ENCODE data around the gene MAD1L1. TPM values are rescaled to one million over a fixed set of nuclear protein-coding genes. Genes with fewer than 3 reads are reported as not detected.

Gene MAD1L1
- total and polyA plus RNA-seq, 2 donors (not counting 3 experiments of a cell fraction or from before 2014, with no cell fraction given), result 34.1 to 42.3 TPM

- H3K36me3 ChIP-seq (ENCODE audit: control insufficient read depth in 2 of 2, extremely low read depth in 1 of 2, insufficient read depth in 2 of 2, low read length in 2 of 2), result no peaks in the 10 kb centered on the region
- H3K9ac ChIP-seq (replicated peaks; ENCODE audit: extremely low read depth, insufficient read depth, low read length), result no peak overlapping the region
- TF ChIP-seq MYC (IDR thresholded peaks at IDR 0.05; ENCODE audit: low read depth, low read length) (no peak), MAX (IDR thresholded peaks at IDR 0.05; ENCODE audit: insufficient read depth, insufficient read length) (no peak), GATA2 (IDR thresholded peaks at IDR 0.05; ENCODE audit: insufficient read depth, insufficient read length, low read depth, low read length) (no peak), EZH2 (IDR thresholded peaks at IDR 0.05; ENCODE audit: borderline replicate concordance, low read depth, low read length, severe bottlenecking) (no peak), POLR2AphosphoS5 (IDR thresholded peaks at IDR 0.05; ENCODE audit: insufficient read depth, low read depth, low read length) (no peak), POLR2A (IDR thresholded peaks at IDR 0.05; ENCODE audit: low read depth, low read length) (no peak), FOS (IDR thresholded peaks at IDR 0.05; ENCODE audit: borderline replicate concordance, insufficient read depth, low read length) (no peak), CTCF (IDR thresholded peaks at IDR 0.05; ENCODE audit: extremely low read depth in 1 of 2, insufficient read depth in 1 of 2, low read depth in 1 of 2, low read length in 2 of 2) (no peak)
- no peak for FAIRE-seq
- no peak overlapping the region for H3K27ac ChIP-seq (ENCODE audit: insufficient read depth, low read depth, low read length)
- no peak for DNase-seq (ENCODE audit: low read depth, low spot score)
- no TSS peak for BruUV-seq (replicated peaks)
- H3K4me1 ChIP-seq (ENCODE audit: control insufficient read depth, extremely low read depth, insufficient read depth, low read length), result no peaks in the 10 kb centered on the region
- dilution Hi-C loops (cut with MboI; ENCODE audit: extremely low pct_ligation_motif_present, low sequenced_read_pairs) (no loop called here), intact Hi-C loops (cut with micrococcal nuclease) (loop anchor here (5.0 kb wide), 1 partner anchor 45 kb away; no protein-coding TSS in a partner anchor)
- no peaks in the 10 kb centered on the region for H3K79me2 ChIP-seq (ENCODE audit: control insufficient read depth, insufficient read depth, low read length)
- H3K9me3 ChIP-seq (replicated peaks; ENCODE audit: control insufficient read depth, insufficient read depth, low read length), result no peaks in the 10 kb centered on the region
- H4K20me1 ChIP-seq (replicated peaks; ENCODE audit: control insufficient read depth, extremely low read depth, insufficient read depth, low read length), result no peaks in the 10 kb centered on the region
- no peaks in the 10 kb centered on the region for H3K9me1 ChIP-seq (replicated peaks; ENCODE audit: control insufficient read depth, extremely low read depth, insufficient read depth, low read length)
- ChIA-PET POLR2A (no interaction called here), CTCF (no interaction called here)
- no peak overlapping the region for H3K4me3 ChIP-seq (replicated peaks in 1 of 3; ENCODE audit: insufficient read depth in 1 of 3, low read depth in 1 of 3, low read length in 3 of 3)
- no peak overlapping the region for H3K4me2 ChIP-seq (ENCODE audit: insufficient read depth, low read length)
- no peak overlapping the region for H2AFZ ChIP-seq (ENCODE audit: low read depth, low read length)
- H3K27me3 ChIP-seq (ENCODE audit: control insufficient read depth in 2 of 2, insufficient read depth in 2 of 2, low read length in 2 of 2), result no peaks in the 10 kb centered on the region
These were observed 75.8 kb downstream of the MAD1L1 start for GRCh38 chr7:2156756-2157472.
